BE2C (cell line): ENCODE measurements around the gene TMA16.
A peak's percentile ranks its signal among the peaks of the same experiment; 100 is the strongest.

Experiments
- DNase-seq: peaks from one replicate; pipeline ENCODE4 v3.0.0-alpha.2; 2020
- H3K27me3 ChIP-seq: fragments of 250-450 bp; sonication (Bioruptor Pico); 2 replicates; pipeline ENCODE4 v1.5.1; 2020; ENCODE audit warnings: mild to moderate bottlenecking
- H3K36me3 ChIP-seq: fragments of 250-450 bp; sonication (Bioruptor Pico); 2 replicates; pipeline ENCODE4 v1.5.1; 2020; ENCODE audit warnings: mild to moderate bottlenecking
- H3K4me1 ChIP-seq: fragments of 250-450 bp; sonication (Bioruptor Pico); 2 replicates; pipeline ENCODE4 v1.5.1; 2020
- H3K4me3 ChIP-seq: 2 replicates; pipeline ENCODE4 v1.5.1; 2011; ENCODE audit warnings: low read depth, low read length
- H3K9me3 ChIP-seq: fragments of 250-450 bp; sonication (Bioruptor Pico); 2 replicates; pipeline ENCODE4 v1.5.1; 2020
- CTCF ChIP-seq: IDR thresholded peaks from 2 replicates; pipeline ENCODE4 v1.5.1; 2012; ENCODE audit warnings: mild to moderate bottlenecking, low read depth, low read length

Gene TMA16

GRCh38 chr4:163495900-163496299 lies 1.4 kb downstream of the TMA16 start:
- TF ChIP-seq CTCF: no peak
- H3K4me3 ChIP-seq: peak overlapping the region; percentile 82
- H3K36me3 ChIP-seq: peaks cover 10% of the 10 kb centered on the region; the same call in 1 of the 2 replicates
- H3K27me3 ChIP-seq: no peaks in the 10 kb centered on the region
- H3K9me3 ChIP-seq: no peaks in the 10 kb centered on the region
- H3K4me1 ChIP-seq: no peaks in the 10 kb centered on the region
- DNase-seq: no peak

- H3K4me3 ChIP-seq: no peak overlapping the region
- H3K36me3 ChIP-seq: peaks cover 16% of the 10 kb centered on the region; the same call in 1 of the 2 replicates
- H3K4me1 ChIP-seq: no peaks in the 10 kb centered on the region; the same call in 1 of the 2 replicates
- H3K27me3 ChIP-seq: no peaks in the 10 kb centered on the region
- no peak for DNase-seq
- no peak for TF ChIP-seq CTCF
- H3K9me3 ChIP-seq: no peaks in the 10 kb centered on the region
Measured at GRCh38 chr4:163500586-163500985, 6.1 kb downstream of the TMA16 start.

- H3K9me3 ChIP-seq: no peaks in the 10 kb centered on the region
- H3K27me3 ChIP-seq: no peaks in the 10 kb centered on the region
- H3K36me3 ChIP-seq: peaks cover 45% of the 10 kb centered on the region
- no peak for DNase-seq
- no peaks in the 10 kb centered on the region; the same call in 1 of the 2 replicates for H3K4me1 ChIP-seq
- H3K4me3 ChIP-seq: no peak overlapping the region
- no peak for TF ChIP-seq CTCF
Measured at GRCh38 chr4:163505374-163505773, 10.9 kb downstream of the TMA16 start.

- no peak for TF ChIP-seq CTCF
- no peak for DNase-seq
- Histone ChIP-seq H3K4me3 (no peak overlapping the region), H3K36me3 (peaks cover 74% of the 10 kb centered on the region), H3K27me3 (no peaks in the 10 kb centered on the region), H3K4me1 (no peaks in the 10 kb centered on the region), H3K9me3 (no peaks in the 10 kb centered on the region)
Measured at GRCh38 chr4:163515198-163515597, 20.7 kb downstream of the TMA16 start.

GRCh38 chr4:163523791-163524365 lies 29.4 kb downstream of the TMA16 start:
- TF ChIP-seq CTCF: no peak
- Histone ChIP-seq H3K36me3 (peaks cover 60% of the 10 kb centered on the region), H3K9me3 (no peaks in the 10 kb centered on the region), H3K4me3 (no peak overlapping the region), H3K4me1 (no peaks in the 10 kb centered on the region), H3K27me3 (no peaks in the 10 kb centered on the region)
- no peak for DNase-seq

GRCh38 chr4:163525982-163526381 lies 31.5 kb downstream of the TMA16 start:
- Histone ChIP-seq H3K36me3 (peaks cover 44% of the 10 kb centered on the region), H3K4me3 (no peak overlapping the region)
- no peak for DNase-seq

More at GRCh38 chr4:163525982-163526381, 31.5 kb downstream of the TMA16 start:
- TF ChIP-seq CTCF: no peak
- H3K9me3 ChIP-seq: no peaks in the 10 kb centered on the region
- no peaks in the 10 kb centered on the region for H3K27me3 ChIP-seq
- H3K4me1 ChIP-seq: no peaks in the 10 kb centered on the region
